AG04449 (cell line): ENCODE measurements around the gene SDF4.

ENCODE experiments used
- CTCF ChIA-PET: fragments of 350-600 bp; formaldehyde crosslinking; extraction: SDS; loops from one replicate; lab custom pipeline; 2021; ENCODE audit warnings: antibody characterized with exemption; lab: Yijun Ruan, JAX
- POLR2A ChIA-PET: fragments of 400-600, 350-600 bp; formaldehyde crosslinking; extraction: SDS; loops from one replicate; lab custom pipeline; 2020; ENCODE audit warnings: antibody characterized with exemption, inconsistent platforms; lab: Yijun Ruan, JAX
- DNase-seq: peaks from one replicate; pipeline ENCODE4 v3.0.0-alpha.2; 2010; ENCODE audit warnings: low read depth, low spot score
- H3K4me3 ChIP-seq: 2 replicates; pipeline ENCODE4 v1.5.1; 2011; ENCODE audit warnings: low read depth, mild to moderate bottlenecking, control low read depth, low read length
- CTCF ChIP-seq: IDR thresholded peaks from one replicate; pipeline ENCODE4 v1.5.1; 2011; ENCODE audit warnings: mild to moderate bottlenecking, moderate library complexity, low read length, control low read depth, inconsistent platforms; ENCODE audit not compliant: insufficient read depth; ENCODE audit errors: missing control alignments

Gene SDF4

GRCh38 chr1:1238702-1239178, 6.9 kb upstream of the SDF4 start:
- POLR2A ChIA-PET: no interaction called here
- no peak overlapping the region for H3K4me3 ChIP-seq
- TF ChIP-seq CTCF: no peak
- DNase-seq: no peak
- CTCF ChIA-PET: interaction anchor here (1.0 to 2.4 kb wide), 3 partner anchors 116 to 177 kb away, joined by 4 to 10 read pairs (median 6); no protein-coding TSS in a partner anchor

GRCh38 chr1:1237874-1238701, 6.3 kb upstream of the SDF4 start:
- no peak overlapping the region for H3K4me3 ChIP-seq
- CTCF ChIA-PET: interaction anchor here (2.0 to 2.4 kb wide), 2 partner anchors 116 to 118 kb away, joined by 6 to 10 read pairs; no protein-coding TSS in a partner anchor
- DNase-seq: no peak
- TF ChIP-seq CTCF: no peak
- POLR2A ChIA-PET: no interaction called here

GRCh38 chr1:1236945-1237873, 5.4 kb upstream of the SDF4 start:
- DNase-seq: no peak
- no peak for TF ChIP-seq CTCF
- CTCF ChIA-PET: interaction anchor here (2.4 kb wide), 1 partner anchor 115 kb away, joined by 10 read pairs; no protein-coding TSS in a partner anchor
- POLR2A ChIA-PET: no interaction called here
- no peak overlapping the region for H3K4me3 ChIP-seq

- ChIA-PET POLR2A (no interaction called here), CTCF (no interaction called here)
- H3K4me3 ChIP-seq: no peak overlapping the region
- no peak for DNase-seq
- no peak for TF ChIP-seq CTCF
These were observed 4.5 kb upstream of the SDF4 start for GRCh38 chr1:1236176-1236763.

GRCh38 chr1:1235016-1235744, 3.4 kb upstream of the SDF4 start:
- ChIA-PET POLR2A (no interaction called here), CTCF (no interaction called here)
- no peak for TF ChIP-seq CTCF
- no peak for DNase-seq
- H3K4me3 ChIP-seq: no peak overlapping the region
